ENCODE data around the gene PCLO. TPM values are rescaled to one million over a fixed set of nuclear protein-coding genes. Genes with fewer than 3 reads are reported as not detected.

The PCLO gene
- total RNA-seq, 4 donors from 2014 or later: 2.3 to 5.0 (median 2.7) TPM

- no peak overlapping the region for H3K27ac ChIP-seq (replicated peaks in 1 of 4)
- TF ChIP-seq EP300 (IDR thresholded peaks at IDR 0.05) (no peak), CTCF (IDR thresholded peaks at IDR 0.05) (no peak), POLR2AphosphoS5 (IDR thresholded peaks at IDR 0.05) (no peak), POLR2A (IDR thresholded peaks at IDR 0.05; ENCODE audit: low read depth) (no peak)
- intact Hi-C loops (cut with DNase I): no loop called here
- H3K4me3 ChIP-seq: no peak overlapping the region
- H3K36me3 ChIP-seq: no peaks in the 10 kb centered on the region
- H3K4me1 ChIP-seq: no peaks in the 10 kb centered on the region
- WGBS: 97% methylated on average over 1 of the region's 1 CpG
- H3K9me3 ChIP-seq: no peaks in the 10 kb centered on the region
- no peak for DNase-seq (ENCODE audit: extremely low spot score)
- H3K27me3 ChIP-seq: no peaks in the 10 kb centered on the region
These were observed 320.9 kb downstream of the PCLO start for GRCh38 chr7:82841828-82842227.

GRCh38 chr7:82840061-82840460 lies 322.6 kb downstream of the PCLO start:
- H3K27me3 ChIP-seq: no peaks in the 10 kb centered on the region
- H3K9me3 ChIP-seq: no peaks in the 10 kb centered on the region
- no peak overlapping the region for H3K27ac ChIP-seq (replicated peaks in 1 of 4)
- 67% methylated on average over 3 of the region's 3 CpGs for WGBS
- no peak overlapping the region for H3K4me3 ChIP-seq
- no peak for DNase-seq (ENCODE audit: extremely low spot score)
- TF ChIP-seq POLR2A (IDR thresholded peaks at IDR 0.05; ENCODE audit: low read depth) (no peak), CTCF (IDR thresholded peaks at IDR 0.05) (no peak), POLR2AphosphoS5 (IDR thresholded peaks at IDR 0.05) (no peak), EP300 (IDR thresholded peaks at IDR 0.05) (no peak)
- H3K36me3 ChIP-seq: no peaks in the 10 kb centered on the region
- intact Hi-C loops (cut with DNase I): no loop called here
- no peaks in the 10 kb centered on the region for H3K4me1 ChIP-seq

- Histone ChIP-seq H3K27me3 (no peaks in the 10 kb centered on the region), H3K4me1 (no peaks in the 10 kb centered on the region), H3K4me3 (no peak overlapping the region), H3K9me3 (no peaks in the 10 kb centered on the region), H3K27ac (replicated peaks in 1 of 4) (no peak overlapping the region), H3K36me3 (no peaks in the 10 kb centered on the region)
- no peak for DNase-seq (ENCODE audit: extremely low spot score)
- 60% methylated on average over 4 of the region's 4 CpGs for WGBS
- TF ChIP-seq POLR2AphosphoS5 (IDR thresholded peaks at IDR 0.05) (no peak), POLR2A (IDR thresholded peaks at IDR 0.05; ENCODE audit: low read depth) (no peak), CTCF (IDR thresholded peaks at IDR 0.05) (no peak), EP300 (IDR thresholded peaks at IDR 0.05) (no peak)
- intact Hi-C loops (cut with DNase I): no loop called here
These were observed 323.1 kb downstream of the PCLO start for GRCh38 chr7:82839555-82839954.

- Histone ChIP-seq H3K27me3 (no peaks in the 10 kb centered on the region), H3K4me3 (no peak overlapping the region), H3K36me3 (no peaks in the 10 kb centered on the region), H3K27ac (replicated peaks in 1 of 4) (no peak overlapping the region), H3K9me3 (no peaks in the 10 kb centered on the region), H3K4me1 (no peaks in the 10 kb centered on the region)
- intact Hi-C loops (cut with DNase I): no loop called here
- no peak for DNase-seq (ENCODE audit: extremely low spot score)
- TF ChIP-seq EP300 (IDR thresholded peaks at IDR 0.05): no peak
- no peak for TF ChIP-seq POLR2AphosphoS5 (IDR thresholded peaks at IDR 0.05)
- no peak for TF ChIP-seq CTCF (IDR thresholded peaks at IDR 0.05)
- no peak for TF ChIP-seq POLR2A (IDR thresholded peaks at IDR 0.05; ENCODE audit: low read depth)
These were observed 323.6 kb downstream of the PCLO start for GRCh38 chr7:82839063-82839462.

- no peak for DNase-seq (ENCODE audit: extremely low spot score)
- no peaks in the 10 kb centered on the region for H3K4me1 ChIP-seq
- no peak overlapping the region for H3K27ac ChIP-seq (replicated peaks in 1 of 4)
- no peak overlapping the region for H3K4me3 ChIP-seq
- intact Hi-C loops (cut with DNase I): no loop called here
- H3K9me3 ChIP-seq: no peaks in the 10 kb centered on the region
- H3K36me3 ChIP-seq: no peaks in the 10 kb centered on the region
- TF ChIP-seq CTCF (IDR thresholded peaks at IDR 0.05) (no peak), POLR2AphosphoS5 (IDR thresholded peaks at IDR 0.05) (no peak), POLR2A (IDR thresholded peaks at IDR 0.05; ENCODE audit: low read depth) (no peak), EP300 (IDR thresholded peaks at IDR 0.05) (no peak)
- no peaks in the 10 kb centered on the region for H3K27me3 ChIP-seq
These were observed 324.4 kb downstream of the PCLO start for GRCh38 chr7:82838314-82838713.

Data from esophagus muscularis mucosa (tissue), 4 donors.